DMS 273 treated with DMSO at 0.1 percent for 48 hours (cell line): Measurements from ENCODE around the gene HSPG2.
"Not testable (repeated sequence)": the region's sequence is repeated elsewhere in the genome, so short reads cannot be mapped to it uniquely, and the experiment has no call there.

Experiments
- DNase-seq: peaks from one replicate; lab custom pipeline; 2025; lab: John Stamatoyannopoulos, UW

Gene HSPG2

DNA sequence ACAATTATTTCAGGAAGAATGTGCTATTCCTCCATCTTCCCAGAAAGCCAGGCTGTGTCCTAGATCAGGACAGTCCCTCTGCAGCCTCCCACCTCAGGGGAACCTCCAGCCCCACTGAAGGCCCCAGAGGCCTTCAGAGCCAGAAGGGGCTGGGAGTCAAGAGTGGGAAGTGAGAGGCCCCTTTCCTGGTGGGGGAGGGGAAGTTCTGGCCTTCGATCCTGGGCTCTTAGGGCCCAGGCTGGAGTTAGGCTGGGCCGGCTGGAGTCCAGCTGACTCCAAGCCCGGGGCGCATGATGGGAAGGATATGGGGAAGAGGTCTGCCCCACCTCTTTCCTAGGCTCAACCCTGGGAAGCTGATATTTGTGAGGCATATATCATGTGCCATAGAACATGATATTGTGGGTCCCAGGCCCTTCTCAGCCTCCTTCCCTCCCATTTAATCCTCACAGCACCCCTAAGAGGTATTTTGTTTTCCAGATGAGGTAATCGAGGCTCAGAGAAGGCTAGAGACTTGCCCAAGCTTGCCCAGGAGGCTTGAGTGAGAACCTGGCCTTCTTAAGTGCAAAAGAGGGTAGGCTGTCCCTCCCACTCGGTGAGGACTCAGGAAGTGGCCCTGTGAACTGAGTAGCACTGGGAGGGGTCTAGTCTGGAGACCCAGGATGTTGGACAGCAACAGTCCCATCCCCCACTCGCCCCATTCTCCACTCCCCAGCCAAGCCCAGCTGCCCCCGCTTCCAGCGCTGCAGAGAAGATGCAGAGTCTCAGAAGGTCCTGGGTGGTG lies 18.6 kb upstream of the HSPG2 start:
- no peak for DNase-seq

DNA sequence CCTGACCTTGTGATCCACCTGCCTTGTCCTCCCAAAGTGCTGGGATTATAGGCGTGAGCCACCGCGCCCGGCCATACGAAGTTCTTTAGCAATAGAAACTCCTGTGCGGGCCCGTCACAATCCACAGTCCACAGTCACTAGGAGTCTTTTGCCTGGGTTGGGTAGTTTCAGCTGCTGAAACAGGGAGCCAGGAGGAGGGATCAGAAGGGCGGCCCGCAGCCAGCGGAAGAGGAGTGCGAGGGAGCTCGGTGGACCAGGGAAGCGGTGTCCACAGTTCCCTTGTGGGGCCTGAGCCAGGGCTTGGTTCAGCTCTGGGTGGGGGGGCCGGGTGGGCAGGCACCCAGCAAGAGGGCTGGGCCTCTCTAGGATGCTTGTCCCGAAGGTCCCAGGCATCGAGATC lies 17.9 kb upstream of the HSPG2 start:
- no peak for DNase-seq

DNA sequence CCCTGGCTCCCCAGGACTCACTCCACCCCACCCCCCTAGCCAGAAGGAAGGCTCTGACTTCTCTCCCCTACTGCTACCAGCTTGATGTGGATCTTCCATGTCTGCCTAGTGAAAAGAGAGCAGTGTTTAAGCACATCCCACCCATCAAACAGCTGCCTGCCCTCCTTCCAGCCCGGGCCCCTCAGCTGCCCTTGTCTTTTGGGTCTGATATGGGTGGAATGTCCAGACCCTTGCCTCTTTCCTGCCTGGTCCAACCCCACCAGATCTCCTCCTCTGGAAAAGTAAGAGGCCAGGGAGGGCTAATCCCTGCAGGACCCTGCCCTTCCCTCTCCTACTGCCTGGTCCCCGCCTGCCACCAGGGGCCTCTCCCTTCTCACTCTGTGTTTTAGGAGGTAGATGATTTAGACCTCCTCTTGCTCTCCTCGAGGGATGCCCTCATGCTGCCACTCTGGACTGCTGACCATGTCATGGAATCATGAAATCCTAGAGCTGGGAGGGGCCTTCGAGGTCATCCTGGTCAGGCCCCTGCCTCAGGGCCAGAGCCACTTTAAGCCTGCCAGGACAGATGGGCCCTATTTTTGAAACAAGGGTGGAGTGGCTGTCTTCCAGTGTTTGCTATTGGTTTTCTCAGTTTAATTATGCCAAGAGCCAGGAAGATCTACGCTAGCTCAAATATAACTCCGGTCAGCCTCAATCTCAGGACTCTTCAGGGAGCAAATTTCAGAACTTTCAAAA lies 15.8 kb upstream of the HSPG2 start:
- DNase-seq = no peak

DNA sequence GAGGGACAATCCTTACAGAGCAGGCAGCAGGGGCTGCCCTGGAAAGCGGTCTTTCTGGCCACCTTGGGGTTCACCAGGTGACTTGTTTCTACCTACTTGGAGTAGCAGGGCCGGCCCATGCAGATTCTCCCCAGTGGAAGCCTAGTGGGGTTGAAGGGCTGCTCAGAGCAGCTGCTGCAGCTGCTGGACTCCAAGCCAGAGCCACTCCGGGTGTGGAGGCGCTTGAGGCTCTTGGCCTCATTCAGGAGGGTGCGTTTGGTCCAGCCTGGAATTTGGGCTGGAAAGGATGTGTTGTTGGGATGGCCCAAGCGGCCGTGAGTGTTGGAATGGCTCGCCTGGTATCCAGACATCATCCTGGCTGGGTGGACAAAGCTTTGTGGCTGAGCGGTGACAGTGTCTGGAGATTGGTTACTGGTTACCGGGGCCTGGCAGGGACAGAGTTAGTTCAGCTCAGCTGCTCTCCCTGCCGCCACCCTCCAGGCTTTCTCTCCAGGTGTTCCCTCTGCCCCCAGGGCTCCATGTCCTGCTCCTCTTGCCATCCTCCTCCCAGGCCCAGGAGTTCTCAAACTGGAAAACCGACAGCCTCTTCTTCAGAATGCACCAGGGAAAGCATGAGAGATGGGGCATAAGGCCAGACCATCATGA lies 14.2 kb upstream of the HSPG2 start:
- no peak for DNase-seq

DNA sequence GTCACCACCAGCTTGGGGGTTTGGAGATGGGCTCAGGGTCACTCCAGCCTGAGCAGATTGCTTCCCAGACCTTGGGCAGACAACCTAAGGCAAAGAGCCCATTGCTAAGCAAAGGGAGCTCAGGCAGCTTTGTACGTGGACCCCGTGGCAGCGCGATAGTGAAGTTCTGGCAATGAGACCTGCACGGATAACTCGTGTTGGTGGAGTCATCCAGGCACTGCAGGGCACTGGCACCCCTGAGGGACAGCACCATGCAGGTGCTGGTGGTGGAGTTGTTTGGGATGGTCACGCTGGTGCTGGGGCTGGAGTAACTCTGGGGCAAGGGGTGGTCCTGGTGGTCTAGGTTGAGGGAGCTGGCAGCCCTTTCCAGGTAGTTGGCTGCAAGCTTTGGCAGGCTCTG lies 13.6 kb upstream of the HSPG2 start:
- DNase-seq = no peak

DNA sequence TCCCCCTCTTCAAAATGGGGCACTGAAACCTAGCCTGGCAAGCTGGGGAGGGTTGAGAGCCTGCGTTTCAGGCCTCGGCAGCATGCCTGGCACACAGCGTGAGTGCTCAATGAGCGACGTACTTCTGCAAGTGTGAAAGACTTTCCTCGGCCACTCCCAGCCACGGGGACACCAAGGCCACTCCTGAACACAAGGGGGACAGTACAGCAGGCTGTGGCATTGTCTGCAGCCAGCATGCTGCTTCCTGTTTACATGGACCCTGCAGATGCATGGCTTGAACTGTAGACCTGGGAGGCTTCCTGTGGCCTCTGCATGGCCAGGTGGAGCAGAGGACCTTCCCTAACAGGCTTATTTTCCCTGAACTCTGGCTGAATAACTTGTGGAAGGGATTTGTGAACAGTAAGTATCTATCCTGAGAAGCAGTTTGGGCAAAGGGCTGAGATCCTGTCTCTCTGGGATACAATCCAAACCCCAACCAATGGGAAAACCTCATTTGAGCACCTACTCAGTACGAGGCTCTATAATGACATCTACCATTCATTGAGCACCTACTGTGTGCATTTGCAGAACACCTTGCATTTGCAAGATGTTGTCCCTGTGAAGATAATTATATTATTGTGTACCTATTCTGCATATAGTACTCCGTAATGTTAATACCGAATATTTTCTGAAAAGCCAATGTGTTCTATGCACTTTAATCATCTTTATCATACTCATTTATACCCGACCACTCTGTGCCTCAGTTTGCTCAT lies 9.9 kb upstream of the HSPG2 start:
- no peak for DNase-seq

DNA sequence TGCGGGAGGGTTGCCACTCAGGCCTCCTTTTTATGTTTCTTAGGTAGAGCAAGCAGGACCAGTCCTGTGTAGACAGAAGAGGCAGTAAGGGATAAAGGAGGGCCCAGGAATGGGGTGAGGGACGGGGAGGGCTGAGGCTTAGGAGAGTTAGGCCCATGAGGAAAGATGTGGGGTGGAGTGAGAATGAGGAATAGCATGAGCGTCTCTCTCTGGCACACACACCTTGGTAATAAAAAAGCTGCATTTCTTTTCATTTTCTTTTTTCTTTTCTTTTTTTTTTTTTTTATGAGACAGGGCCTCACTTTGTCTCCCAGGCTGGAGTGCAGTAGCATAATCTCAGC lies 7.6 kb upstream of the HSPG2 start:
- DNase-seq = no peak

DNA sequence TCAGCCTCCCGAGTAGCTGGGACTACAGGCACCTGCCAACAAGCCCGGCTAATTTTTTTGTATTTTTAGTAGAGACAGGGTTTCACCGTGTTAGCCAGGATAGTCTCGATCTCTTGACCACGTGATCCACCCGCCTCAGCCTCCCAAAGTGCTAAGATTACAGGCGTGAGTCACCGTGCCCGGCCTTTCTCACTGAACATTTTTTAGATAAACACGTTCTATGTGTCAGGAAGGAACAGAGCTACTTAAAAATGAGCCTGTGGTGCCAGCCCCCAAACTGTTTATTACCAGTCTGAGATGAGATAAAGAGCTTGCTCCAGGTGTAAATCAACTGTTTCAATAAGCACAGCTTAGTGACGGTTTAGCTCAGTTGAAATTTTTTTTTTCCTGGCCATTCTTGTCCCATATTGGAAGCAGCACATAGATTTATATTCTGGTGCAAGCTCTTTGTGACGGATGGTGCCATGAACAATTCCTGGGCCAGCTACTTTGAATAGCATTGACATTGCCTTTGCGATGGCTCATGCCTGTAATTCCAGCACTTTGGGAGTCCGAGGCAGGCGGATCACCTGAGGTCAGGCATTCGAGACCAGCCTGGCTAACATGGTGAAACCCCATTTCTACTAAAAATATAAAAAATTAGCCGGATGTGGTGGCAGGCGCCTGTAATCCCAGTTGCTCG lies 6.0 kb upstream of the HSPG2 start:
- DNase-seq = not testable (repeated sequence)

DNA sequence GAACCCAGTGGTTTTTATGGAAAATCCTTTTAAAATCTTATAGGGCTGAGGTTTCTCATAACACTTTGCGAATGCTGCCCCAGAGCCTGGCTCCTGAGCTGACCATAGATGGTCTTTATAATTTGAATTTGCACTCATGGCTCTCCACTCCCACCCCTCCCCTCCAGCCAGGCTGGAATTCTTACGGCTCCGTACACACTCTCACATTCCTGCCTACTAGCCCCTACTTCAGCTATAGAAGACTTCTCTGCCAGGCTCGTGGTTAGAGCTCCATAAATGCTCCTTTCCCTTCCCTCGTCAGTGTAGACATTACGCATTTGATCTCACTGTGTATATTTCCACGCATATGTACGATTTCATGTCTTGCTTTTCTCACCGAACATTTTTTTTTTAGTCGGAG lies 5.4 kb upstream of the HSPG2 start:
- DNase-seq = no peak

DNA sequence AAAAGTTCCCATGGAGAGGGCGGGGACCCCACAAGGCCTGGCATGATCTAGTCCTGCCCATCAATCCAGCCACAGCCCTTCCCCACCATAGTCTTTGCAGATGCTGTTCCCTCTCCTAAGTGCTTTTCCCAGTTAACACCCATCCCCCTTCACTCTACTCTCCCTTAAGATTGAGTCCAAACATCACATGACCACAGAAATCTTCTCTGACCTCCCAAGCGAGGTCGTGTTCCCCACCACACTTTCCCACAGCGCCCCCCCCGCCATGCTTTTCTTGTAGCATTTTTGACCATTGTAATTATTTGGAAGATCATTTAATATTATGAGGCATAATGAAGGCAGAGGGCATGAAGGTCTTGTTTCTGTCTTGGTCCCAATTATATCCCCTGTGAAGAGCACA lies 4.3 kb upstream of the HSPG2 start:
- DNase-seq = no peak

DNA sequence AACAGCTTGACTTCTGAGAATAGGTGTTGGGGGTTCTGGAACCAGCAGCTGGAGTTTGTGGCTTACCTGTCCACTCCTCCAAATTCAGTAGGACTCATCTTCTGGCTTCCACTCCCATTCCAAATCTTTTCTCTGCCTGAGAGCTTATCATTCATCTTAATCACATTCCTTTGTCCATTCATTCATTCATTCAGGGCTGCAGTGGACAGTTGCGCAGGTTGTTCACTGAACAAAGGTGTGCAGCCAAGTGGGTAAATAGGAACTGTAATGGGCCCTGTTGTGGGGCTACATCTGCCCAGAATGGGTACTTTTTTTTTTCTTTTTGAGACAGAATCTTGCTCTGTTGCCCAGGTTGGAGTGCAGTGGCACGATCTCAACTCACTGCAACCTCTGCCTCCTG lies 3.4 kb upstream of the HSPG2 start:
- no peak for DNase-seq

DNA sequence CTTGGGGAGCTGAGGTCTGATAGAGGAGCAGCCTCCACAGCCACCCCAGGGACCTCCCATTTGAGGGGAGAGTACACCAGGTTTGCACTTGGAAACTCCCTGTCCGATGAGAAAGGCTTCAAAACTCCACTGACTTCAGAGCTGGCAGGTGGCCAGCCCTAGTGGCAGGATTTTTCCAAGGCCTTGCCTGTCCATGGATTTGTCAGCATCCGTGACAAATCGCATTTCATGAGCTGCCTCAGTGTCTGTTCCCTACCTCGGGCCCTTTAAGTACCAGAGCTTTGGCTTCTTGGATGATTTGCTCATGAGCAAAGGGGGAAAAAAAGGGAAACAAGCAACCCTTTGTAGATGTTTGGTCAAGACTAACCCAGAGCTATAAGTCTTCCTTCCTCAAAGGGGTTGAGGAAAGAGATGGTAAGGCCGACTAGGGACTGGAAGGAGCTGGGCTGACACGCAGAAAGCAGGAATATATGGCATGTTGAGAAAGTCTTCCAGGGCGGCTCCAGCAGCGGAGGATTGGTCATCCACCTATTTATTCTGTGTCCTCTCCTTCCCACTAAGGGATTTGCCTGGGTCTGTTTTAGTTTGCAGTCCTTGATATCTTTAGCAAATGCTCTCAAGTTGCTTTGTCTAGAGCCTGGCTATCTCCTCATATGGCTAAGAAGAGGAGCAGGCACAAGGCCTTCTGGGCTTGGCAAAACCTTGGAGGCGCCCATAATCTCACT lies 2.7 kb upstream of the HSPG2 start:
- peak; percentile 25 for DNase-seq

DNA sequence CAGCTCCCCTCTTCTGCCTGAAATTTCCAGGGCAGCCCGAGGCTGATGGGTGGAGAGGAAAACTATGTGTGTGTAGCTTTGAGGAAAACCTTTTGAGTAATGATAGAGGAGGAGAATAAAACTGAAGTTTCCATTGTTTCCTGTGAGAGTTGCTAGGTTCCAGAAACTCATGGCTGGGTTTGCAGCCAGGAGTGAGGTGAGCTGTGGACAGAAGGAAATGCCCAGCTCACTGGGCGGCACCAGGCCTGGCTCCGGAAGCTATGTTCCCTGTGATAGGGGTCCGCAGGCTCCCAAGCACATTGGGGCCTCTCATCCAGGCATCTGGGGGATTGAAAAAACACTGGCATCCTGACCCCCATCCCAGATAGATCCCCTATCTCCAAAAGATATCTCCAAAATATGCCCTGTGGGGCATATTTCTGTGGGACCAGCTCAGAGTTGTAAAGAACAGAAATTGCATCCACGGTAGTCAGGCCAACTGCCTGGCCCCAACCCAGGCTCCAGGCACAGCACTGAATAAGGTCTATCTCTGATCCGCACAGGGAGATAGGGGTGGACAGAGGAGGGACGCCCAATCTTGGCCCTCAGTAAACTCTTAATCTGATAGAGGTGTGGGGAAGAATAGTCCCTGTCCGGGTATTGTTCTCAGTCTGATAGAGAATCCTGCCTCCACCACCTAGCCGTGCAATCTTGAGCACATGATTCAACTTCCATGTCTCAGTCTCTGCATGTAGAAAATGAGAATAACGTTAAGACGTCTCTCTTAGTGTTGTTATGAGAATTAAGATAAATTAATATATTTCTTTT lies 1.8 kb upstream of the HSPG2 start:
- no peak for DNase-seq

DNA sequence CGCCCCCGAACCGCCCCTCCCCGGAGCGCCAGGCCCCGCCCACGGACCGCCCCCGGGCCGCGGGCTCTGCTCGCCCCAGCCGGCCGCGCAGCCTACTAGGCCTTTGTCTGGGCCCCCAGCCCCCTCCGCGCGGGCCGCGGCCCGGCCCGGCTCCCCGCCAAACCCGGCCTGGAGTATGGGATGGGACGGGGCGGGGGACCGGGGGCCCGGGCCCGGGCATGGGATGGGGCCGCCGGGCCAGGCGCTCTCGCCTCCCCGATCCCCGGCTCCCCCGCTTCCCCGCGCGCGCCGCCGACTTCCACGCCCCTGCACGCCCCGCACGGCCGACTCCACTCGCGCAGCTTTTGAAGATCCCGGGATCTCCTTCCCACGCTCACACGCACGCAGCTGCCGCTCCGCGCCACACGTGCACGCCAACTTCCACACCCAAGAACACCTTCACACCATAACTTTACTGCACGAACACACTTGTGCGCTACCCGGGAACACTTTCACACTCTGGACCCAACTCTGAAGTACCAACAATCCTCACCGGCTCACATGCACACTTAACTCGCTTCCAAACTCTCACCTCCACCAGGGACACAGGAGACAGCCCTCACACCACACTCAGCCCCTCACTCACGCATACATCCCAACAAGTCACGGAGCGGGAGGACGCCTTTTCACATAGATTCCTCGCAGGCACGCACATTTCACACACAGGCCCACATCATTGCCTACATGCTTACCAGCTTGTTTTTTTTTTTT lies 437 bp upstream of the HSPG2 start:
- peak; percentile 32 for DNase-seq

DNA sequence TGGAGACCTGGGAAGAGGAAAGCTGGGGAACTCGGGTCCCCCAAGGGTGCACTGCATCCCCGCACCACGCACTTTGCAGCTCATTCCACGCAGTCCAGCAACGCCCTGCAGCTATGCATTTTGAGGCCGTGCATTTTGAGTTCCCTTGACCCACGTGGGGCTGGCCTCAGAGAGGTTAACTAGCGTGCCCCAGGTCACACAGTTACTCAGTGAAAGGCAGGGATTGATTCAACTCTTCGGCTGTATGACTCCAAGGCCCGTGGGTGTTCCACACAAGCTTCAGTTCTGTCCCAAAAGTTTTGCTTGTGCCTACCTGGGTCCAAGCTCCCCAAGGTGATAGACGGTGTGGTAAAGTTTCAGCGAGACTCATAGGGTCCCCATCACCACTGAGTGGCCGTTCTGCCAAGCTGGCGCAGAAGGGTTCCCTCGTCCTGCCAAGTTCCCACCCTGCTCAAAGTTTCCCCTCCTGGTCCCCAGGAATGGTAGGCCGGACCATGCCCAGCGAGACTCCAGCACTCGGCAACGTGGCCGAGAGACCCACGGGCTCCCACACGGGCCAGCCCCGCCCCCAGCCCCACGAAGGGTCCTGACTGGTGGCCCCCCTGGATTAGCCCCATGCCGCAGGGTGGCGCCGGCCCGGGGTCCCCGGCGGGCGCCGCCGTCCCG lies 611 bp downstream of the HSPG2 start:
- no peak for DNase-seq

DNA sequence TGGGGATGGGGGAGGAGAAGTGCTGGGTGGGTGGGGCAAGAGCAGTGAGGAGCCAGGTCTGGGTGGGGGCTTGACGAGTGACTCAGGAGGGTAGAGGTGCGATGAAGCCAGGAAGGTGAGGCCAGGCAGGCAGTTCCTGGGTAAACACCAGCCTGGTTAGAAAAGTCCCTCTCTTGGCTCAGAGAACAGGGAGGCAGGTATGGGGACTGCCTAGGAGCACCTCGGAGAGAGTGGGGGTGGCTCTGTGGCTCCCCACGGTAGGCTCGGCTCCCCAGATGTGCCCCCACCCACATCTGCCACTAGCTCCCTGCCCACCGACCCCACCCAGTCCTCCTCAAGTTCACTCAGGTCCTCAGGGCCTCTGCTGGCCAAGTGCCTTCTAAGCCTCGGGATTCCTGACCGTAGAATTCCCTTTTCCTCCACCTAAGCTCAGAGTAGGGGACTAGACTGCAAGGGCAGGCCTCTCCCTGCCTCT lies 1.2 kb downstream of the HSPG2 start:
- no peak for DNase-seq

DNA sequence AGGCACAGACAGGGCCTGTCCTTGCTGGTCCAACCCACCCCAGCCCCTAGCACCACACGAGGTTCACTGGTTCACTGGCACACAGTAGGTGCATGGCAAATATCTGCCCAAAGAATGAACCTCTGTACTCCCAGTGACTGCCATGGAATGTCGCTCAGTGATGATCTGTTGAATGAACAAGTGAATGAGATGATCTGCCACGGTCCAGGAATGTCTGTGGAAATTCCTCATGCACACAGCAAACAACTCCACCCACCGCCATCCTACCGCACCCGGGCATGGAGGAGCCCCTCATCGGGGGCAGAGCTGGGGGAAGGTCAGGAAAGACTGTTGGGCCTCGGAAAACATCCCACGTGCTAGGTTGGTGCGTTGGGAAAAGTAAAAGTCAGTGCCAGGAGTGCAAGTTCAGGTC lies 1.7 kb downstream of the HSPG2 start:
- DNase-seq = no peak

DNA sequence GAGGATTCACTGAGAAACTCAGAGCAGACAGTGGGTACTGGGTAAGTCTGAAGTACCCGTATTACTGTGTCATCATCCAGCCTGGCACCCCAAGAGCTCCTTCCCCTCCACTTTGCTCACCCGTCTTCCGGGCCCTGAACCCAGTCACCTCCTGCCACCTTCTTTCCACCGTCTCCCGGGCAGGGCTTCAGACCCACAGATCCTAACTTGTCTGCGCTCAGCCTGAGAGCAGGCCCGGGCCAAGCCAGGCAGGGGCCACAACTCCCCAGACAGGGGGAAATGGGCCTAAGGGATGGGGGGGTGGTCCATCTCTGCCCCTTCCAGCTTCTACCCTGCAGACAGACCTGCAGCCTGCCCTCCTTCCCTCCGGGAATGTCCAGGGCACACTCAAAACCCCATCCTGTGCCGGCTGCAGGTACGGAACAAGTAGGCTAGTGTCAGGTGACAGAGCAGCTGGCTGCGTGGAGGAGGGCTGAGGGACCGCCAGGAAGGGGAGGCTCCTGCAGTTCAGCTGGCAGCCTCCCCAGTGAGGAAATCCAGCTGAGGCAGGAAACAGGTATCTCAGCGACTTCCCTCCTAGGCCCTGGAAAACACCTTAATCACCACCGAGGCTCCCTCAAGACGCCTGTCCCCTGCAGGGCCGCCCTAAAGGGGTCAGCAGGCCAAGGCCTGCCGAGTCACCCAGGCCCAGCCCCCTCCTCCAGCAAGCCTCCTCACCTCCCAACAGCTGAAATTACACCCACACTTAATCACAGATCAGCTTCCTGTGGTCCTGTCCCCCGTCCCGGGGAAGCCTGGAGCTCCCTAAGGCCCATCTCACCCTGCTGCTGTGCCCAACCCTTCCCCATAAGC lies 3.5 kb downstream of the HSPG2 start:
- peak; percentile 12 for DNase-seq
